Measurements from ENCODE around the gene CAPN14. TPM values are rescaled to one million over a fixed set of nuclear protein-coding genes. Genes with fewer than 3 reads are reported as not detected.

CAPN14 gene
- total RNA-seq, 4 donors from 2014 or later = not detected

GRCh38 chr2:31205186-31205585, 12.1 kb downstream of the CAPN14 start:
- in situ Hi-C loops (cut with MboI; ENCODE audit: low sequenced_read_pairs in 4 of 4) = no loop called here
- ATAC-seq = no peak

DNA sequence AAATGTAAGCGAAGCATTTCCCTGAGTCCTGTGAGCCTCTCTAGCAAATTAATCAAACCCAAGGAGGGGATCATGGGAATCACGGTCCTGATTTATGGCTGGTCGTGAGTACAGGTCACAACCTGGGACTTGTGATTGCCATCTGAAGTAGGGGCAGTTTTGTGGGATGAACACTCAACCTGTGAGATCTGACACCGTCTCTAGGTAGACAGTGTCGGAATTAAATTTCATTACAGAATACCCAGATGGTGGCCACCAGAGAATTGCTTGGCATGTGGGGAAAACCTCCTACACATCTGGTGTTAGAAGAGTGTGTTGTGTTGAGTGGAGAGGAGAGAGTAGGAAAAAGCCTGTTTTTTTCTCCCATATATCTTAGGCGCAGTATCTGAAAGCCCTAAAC, 12.5 kb downstream of the CAPN14 start:
- DNase-seq (no peak), ATAC-seq (no peak)
- Histone ChIP-seq H3K4me3 (no peak overlapping the region), H3K4me1 (no peaks in the 10 kb centered on the region), H3K9me3 (no peaks in the 10 kb centered on the region), H3K36me3 (no peaks in the 10 kb centered on the region), H3K27ac (no peak overlapping the region), H3K27me3 (no peaks in the 10 kb centered on the region)
- TF ChIP-seq, protein P1, sequence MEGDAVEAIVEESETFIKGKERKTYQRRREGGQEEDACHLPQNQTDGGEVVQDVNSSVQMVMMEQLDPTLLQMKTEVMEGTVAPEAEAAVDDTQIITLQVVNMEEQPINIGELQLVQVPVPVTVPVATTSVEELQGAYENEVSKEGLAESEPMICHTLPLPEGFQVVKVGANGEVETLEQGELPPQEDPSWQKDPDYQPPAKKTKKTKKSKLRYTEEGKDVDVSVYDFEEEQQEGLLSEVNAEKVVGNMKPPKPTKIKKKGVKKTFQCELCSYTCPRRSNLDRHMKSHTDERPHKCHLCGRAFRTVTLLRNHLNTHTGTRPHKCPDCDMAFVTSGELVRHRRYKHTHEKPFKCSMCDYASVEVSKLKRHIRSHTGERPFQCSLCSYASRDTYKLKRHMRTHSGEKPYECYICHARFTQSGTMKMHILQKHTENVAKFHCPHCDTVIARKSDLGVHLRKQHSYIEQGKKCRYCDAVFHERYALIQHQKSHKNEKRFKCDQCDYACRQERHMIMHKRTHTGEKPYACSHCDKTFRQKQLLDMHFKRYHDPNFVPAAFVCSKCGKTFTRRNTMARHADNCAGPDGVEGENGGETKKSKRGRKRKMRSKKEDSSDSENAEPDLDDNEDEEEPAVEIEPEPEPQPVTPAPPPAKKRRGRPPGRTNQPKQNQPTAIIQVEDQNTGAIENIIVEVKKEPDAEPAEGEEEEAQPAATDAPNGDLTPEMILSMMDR (IDR thresholded peaks at IDR 0.05 in 4 of 5, conservative IDR thresholded peaks at IDR 0.05 in 1 of 5) = no peak
- TF ChIP-seq POLR2A (IDR thresholded peaks at IDR 0.05) = no peak
- intact Hi-C loops (cut with DNase I; ENCODE audit: low total_unique reads) (no loop called here), in situ Hi-C loops (cut with MboI; ENCODE audit: low sequenced_read_pairs in 4 of 4) (no loop called here)

More at GRCh38 chr2:31205186-31205585, 12.1 kb downstream of the CAPN14 start:
- Histone ChIP-seq H3K27me3 (no peaks in the 10 kb centered on the region), H3K4me1 (no peaks in the 10 kb centered on the region), H3K27ac (no peak overlapping the region), H3K4me3 (no peak overlapping the region), H3K36me3 (no peaks in the 10 kb centered on the region), H3K9me3 (no peaks in the 10 kb centered on the region)
- DNase-seq = no peak
- TF ChIP-seq POLR2A (IDR thresholded peaks at IDR 0.05) = no peak
- TF ChIP-seq, protein P1 (IDR thresholded peaks at IDR 0.05 in 4 of 5, conservative IDR thresholded peaks at IDR 0.05 in 1 of 5) = no peak
- intact Hi-C loops (cut with DNase I; ENCODE audit: low total_unique reads) = no loop called here

DNA sequence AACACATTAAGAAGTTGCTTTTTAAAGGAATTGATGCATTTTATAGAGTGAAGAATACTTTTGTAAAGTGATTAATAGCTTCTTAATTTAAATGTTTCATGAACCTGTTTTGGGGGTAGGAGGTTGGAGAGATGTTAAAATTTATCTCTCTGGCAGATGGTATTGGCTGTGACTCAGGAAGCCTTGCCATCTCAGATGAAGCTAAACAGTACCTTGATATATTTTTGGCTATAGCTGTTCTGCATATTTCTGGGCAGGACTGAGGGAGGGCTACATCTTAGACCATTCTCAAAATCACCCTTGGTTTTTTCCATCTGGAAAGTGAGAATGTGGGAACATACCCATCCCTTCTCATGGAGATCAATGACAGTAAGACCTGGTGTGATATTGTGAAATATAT, 13.4 kb downstream of the CAPN14 start:
- Histone ChIP-seq H3K9me3 (no peaks in the 10 kb centered on the region), H3K4me1 (no peaks in the 10 kb centered on the region), H3K27me3 (no peaks in the 10 kb centered on the region), H3K27ac (no peak overlapping the region), H3K36me3 (no peaks in the 10 kb centered on the region), H3K4me3 (no peak overlapping the region)
- no peak for TF ChIP-seq POLR2A (IDR thresholded peaks at IDR 0.05)
- TF ChIP-seq, protein P1 (IDR thresholded peaks at IDR 0.05 in 4 of 5, conservative IDR thresholded peaks at IDR 0.05 in 1 of 5) = no peak
- ATAC-seq = no peak
- DNase-seq = no peak
- in situ Hi-C loops (cut with MboI; ENCODE audit: low sequenced_read_pairs in 4 of 4) (no loop called here), intact Hi-C loops (cut with DNase I; ENCODE audit: low total_unique reads) (no loop called here)

- Histone ChIP-seq H3K36me3 (no peaks in the 10 kb centered on the region), H3K4me1 (no peaks in the 10 kb centered on the region), H3K9me3 (no peaks in the 10 kb centered on the region), H3K27ac (no peak overlapping the region), H3K4me3 (no peak overlapping the region), H3K27me3 (no peaks in the 10 kb centered on the region)
- TF ChIP-seq POLR2A (IDR thresholded peaks at IDR 0.05) = no peak
- TF ChIP-seq, protein P1 (IDR thresholded peaks at IDR 0.05 in 4 of 5, conservative IDR thresholded peaks at IDR 0.05 in 1 of 5) = no peak
- DNase-seq (no peak), ATAC-seq (no peak)
- in situ Hi-C loops (cut with MboI; ENCODE audit: low sequenced_read_pairs in 4 of 4) = no loop called here
- intact Hi-C loops (cut with DNase I; ENCODE audit: low total_unique reads) = no loop called here
Measured at GRCh38 chr2:31202833-31203232, 14.5 kb downstream of the CAPN14 start.

DNA sequence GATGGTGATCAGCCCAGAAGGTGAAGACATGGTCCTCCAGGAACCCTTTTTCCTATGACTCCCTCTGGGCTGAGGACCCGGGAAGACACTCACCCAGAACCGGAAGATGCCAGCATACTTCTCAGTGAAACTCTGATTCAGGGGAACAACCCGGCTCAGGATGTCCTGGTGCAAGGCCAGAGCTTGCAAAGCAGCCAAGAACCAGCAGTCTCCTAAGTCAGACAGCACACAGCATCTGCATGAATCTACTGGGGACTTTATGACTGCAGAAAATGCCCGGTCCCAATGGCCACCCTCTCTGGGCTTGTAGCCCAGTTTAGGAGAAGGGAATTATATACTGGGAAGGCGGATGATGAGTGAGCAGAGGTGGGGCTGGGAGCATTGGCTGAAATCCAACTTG, 15.3 kb downstream of the CAPN14 start:
- ATAC-seq = no peak
- Histone ChIP-seq H3K9me3 (no peaks in the 10 kb centered on the region), H3K4me1 (no peaks in the 10 kb centered on the region), H3K27me3 (no peaks in the 10 kb centered on the region), H3K36me3 (no peaks in the 10 kb centered on the region), H3K27ac (no peak overlapping the region), H3K4me3 (no peak overlapping the region)
- intact Hi-C loops (cut with DNase I; ENCODE audit: low total_unique reads) (no loop called here), in situ Hi-C loops (cut with MboI; ENCODE audit: low sequenced_read_pairs in 4 of 4) (no loop called here)
- TF ChIP-seq, protein P1 (IDR thresholded peaks at IDR 0.05 in 4 of 5, conservative IDR thresholded peaks at IDR 0.05 in 1 of 5) = no peak
- no peak for TF ChIP-seq POLR2A (IDR thresholded peaks at IDR 0.05)
- no peak for DNase-seq

All from gastrocnemius medialis (tissue), 4 donors.